Measurements from ENCODE around the gene ENTPD1. TPM values are rescaled to one million over a fixed set of nuclear protein-coding genes. Genes with fewer than 3 reads are reported as not detected.

ENTPD1 gene
- total and polyA plus RNA-seq, 10 of the 15 experiments (the other 5 are each of a cell fraction or from before 2014, with no cell fraction given): 110 to 413 (median 161) TPM

DNA sequence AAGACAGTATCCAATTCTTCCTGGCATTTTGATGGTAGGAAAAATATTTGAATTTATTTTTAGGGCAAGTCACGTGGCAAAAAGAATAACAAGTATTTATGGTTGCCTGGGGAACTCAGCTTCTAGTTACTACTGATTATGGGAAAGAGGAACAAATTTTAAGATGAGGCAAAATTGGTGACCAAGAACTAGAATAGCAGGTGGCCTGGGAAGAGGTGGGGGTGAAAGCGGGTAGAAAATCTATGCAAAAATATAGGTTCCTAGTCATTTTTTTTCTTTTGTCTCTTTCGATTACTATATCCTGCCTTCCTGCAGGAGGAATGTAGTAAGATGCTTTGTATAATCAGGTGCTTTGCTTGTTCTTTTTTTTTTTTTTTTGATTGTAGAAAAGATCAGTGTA, 27.8 kb downstream of the ENTPD1 start (continued):
- no peak for TF ChIP-seq MYC (IDR thresholded peaks at IDR 0.05; ENCODE audit: insufficient read depth, insufficient read length, insufficient replicate concordance, low read length, severe bottlenecking)
- peak; percentile 98 for TF ChIP-seq IKZF2 (IDR thresholded peaks at IDR 0.05)
- peak; percentile 97 for TF ChIP-seq FOXM1 (IDR thresholded peaks at IDR 0.05; ENCODE audit: low read depth, low read length)
- TF ChIP-seq NFIC (IDR thresholded peaks at IDR 0.05; ENCODE audit: low read depth, low read length): peak; percentile 98
- TF ChIP-seq ZNF274 (IDR thresholded peaks at IDR 0.05; ENCODE audit: insufficient read depth, insufficient read length): no peak
- TF ChIP-seq NFXL1 (IDR thresholded peaks at IDR 0.05; ENCODE audit: borderline replicate concordance): no peak
- TF ChIP-seq SIX5 (IDR thresholded peaks at IDR 0.05; ENCODE audit: low read depth, low read length, severe bottlenecking): no peak
- TF ChIP-seq SRF (IDR thresholded peaks at IDR 0.05; ENCODE audit: low read depth in 2 of 2, low read length in 2 of 2): no peak
- TF ChIP-seq, protein P1, sequence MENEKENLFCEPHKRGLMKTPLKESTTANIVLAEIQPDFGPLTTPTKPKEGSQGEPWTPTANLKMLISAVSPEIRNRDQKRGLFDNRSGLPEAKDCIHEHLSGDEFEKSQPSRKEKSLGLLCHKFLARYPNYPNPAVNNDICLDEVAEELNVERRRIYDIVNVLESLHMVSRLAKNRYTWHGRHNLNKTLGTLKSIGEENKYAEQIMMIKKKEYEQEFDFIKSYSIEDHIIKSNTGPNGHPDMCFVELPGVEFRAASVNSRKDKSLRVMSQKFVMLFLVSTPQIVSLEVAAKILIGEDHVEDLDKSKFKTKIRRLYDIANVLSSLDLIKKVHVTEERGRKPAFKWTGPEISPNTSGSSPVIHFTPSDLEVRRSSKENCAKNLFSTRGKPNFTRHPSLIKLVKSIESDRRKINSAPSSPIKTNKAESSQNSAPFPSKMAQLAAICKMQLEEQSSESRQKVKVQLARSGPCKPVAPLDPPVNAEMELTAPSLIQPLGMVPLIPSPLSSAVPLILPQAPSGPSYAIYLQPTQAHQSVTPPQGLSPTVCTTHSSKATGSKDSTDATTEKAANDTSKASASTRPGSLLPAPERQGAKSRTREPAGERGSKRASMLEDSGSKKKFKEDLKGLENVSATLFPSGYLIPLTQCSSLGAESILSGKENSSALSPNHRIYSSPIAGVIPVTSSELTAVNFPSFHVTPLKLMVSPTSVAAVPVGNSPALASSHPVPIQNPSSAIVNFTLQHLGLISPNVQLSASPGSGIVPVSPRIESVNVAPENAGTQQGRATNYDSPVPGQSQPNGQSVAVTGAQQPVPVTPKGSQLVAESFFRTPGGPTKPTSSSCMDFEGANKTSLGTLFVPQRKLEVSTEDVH (IDR thresholded peaks at IDR 0.05; ENCODE audit: low read depth, partially characterized antibody): no peak
- TF ChIP-seq FOS (IDR thresholded peaks at IDR 0.05; ENCODE audit: borderline replicate concordance, extremely low read depth, insufficient read length): no peak
- 0 out of 2 replicates have a peak, but pooled peaks have one; percentile 47 for TF ChIP-seq CBX5 (IDR thresholded peaks at IDR 0.05; ENCODE audit: low read depth)
- TF ChIP-seq CEBPZ (IDR thresholded peaks at IDR 0.05; ENCODE audit: low read depth, low read length): no peak
- no peak for TF ChIP-seq YBX1 (IDR thresholded peaks at IDR 0.05)
- peak; percentile 87 for TF ChIP-seq MEF2A (IDR thresholded peaks at IDR 0.05; ENCODE audit: insufficient read depth, low read depth, low read length)
- TF ChIP-seq HCFC1 (IDR thresholded peaks at IDR 0.05; ENCODE audit: low read length): no peak
- no peak for TF ChIP-seq RFX5 (IDR thresholded peaks at IDR 0.05; ENCODE audit: low read depth, low read length)
- no peak for TF ChIP-seq TAF1 (IDR thresholded peaks at IDR 0.05; ENCODE audit: borderline replicate concordance, low read depth, low read length)
- peak; percentile 65; the same call in 1 of the 2 replicates for TF ChIP-seq USF2 (IDR thresholded peaks at IDR 0.05; ENCODE audit: borderline replicate concordance, low read depth, low read length)
- TF ChIP-seq CBFB (IDR thresholded peaks at IDR 0.05; ENCODE audit: low read depth): peak; percentile 43; the same call in 1 of the 2 replicates
- TF ChIP-seq RAD21 (IDR thresholded peaks at IDR 0.05; ENCODE audit: insufficient read depth, low read depth, low read length): peak; percentile 8; the same call in 1 of the 2 replicates
- no peak for TF ChIP-seq FOXK2 (IDR thresholded peaks at IDR 0.05)
- TF ChIP-seq NFYB (IDR thresholded peaks at IDR 0.05; ENCODE audit: insufficient read depth, low read depth, low read length): no peak
- peak; percentile 49; the same call in 1 of the 2 replicates for TF ChIP-seq CREB1 (IDR thresholded peaks at IDR 0.05; ENCODE audit: low read depth)
